Astrocyte of the spinal cord (primary cell): ENCODE measurements around the gene FRMD4B.

Source experiments
- DNase-seq: peaks from one replicate; pipeline ENCODE4 v3.0.0; 2011; ENCODE audit warnings: low read depth, low spot score
- H3K4me3 ChIP-seq: 2 replicates; pipeline ENCODE4 v1.5.1; 2011; ENCODE audit warnings: low read depth, mild to moderate bottlenecking, low read length, moderate library complexity
- CTCF ChIP-seq: IDR thresholded peaks from 2 replicates; pipeline ENCODE4 v1.5.1; 2012; ENCODE audit warnings: low read depth, mild to moderate bottlenecking, low read length, inconsistent platforms
- in situ Hi-C: cut with HindIII; loops from 2 replicates; pipeline ENCODE4 v1.10.0; 2017; ENCODE audit warnings: low sequenced_read_pairs

Gene FRMD4B

GRCh38 chr3:69359339-69359893 is 26.5 kb downstream of the FRMD4B start:
- DNase-seq, result no peak
- no peak overlapping the region for H3K4me3 ChIP-seq
- no peak for TF ChIP-seq CTCF
- in situ Hi-C loops, result no loop called here

GRCh38 chr3:69357196-69357595 is 28.7 kb downstream of the FRMD4B start:
- in situ Hi-C loops, result no loop called here
- no peak for DNase-seq
- H3K4me3 ChIP-seq, result no peak overlapping the region
- TF ChIP-seq CTCF, result no peak

GRCh38 chr3:69354948-69355347 is 30.9 kb downstream of the FRMD4B start:
- in situ Hi-C loops, result no loop called here
- no peak for TF ChIP-seq CTCF
- DNase-seq, result no peak
- H3K4me3 ChIP-seq, result no peak overlapping the region

- no peak for DNase-seq
- in situ Hi-C loops, result no loop called here
- H3K4me3 ChIP-seq, result no peak overlapping the region
- no peak for TF ChIP-seq CTCF
Measured at GRCh38 chr3:69353503-69353902, 32.4 kb downstream of the FRMD4B start.

- DNase-seq, result no peak
- in situ Hi-C loops, result no loop called here
- no peak for TF ChIP-seq CTCF
- no peak overlapping the region for H3K4me3 ChIP-seq
Measured at GRCh38 chr3:69353088-69353478, 32.8 kb downstream of the FRMD4B start.

GRCh38 chr3:69352305-69353087 is 33.4 kb downstream of the FRMD4B start:
- H3K4me3 ChIP-seq, result no peak overlapping the region
- in situ Hi-C loops, result no loop called here
- TF ChIP-seq CTCF, result no peak
- no peak for DNase-seq
